Neuron (in vitro differentiated cells): ENCODE data around the gene SAMD4B.

Experiments used
- H2AFZ ChIP-seq: one replicate; pipeline ENCODE4 v1.6.1; 2013; ENCODE audit warnings: low read depth, mild to moderate bottlenecking, inconsistent platforms, low read length, moderate library complexity
- H3K27me3 ChIP-seq: one replicate; pipeline ENCODE4 v1.6.1; 2013; ENCODE audit warnings: low read length; ENCODE audit not compliant: insufficient read depth
- H3K36me3 ChIP-seq: one replicate; pipeline ENCODE4 v1.6.1; 2013; ENCODE audit warnings: low read length; ENCODE audit not compliant: insufficient read depth
- H3K4me1 ChIP-seq: one replicate; pipeline ENCODE4 v1.6.1; 2013; ENCODE audit warnings: low read length; ENCODE audit not compliant: insufficient read depth
- H3K4me3 ChIP-seq: 2 replicates; pipeline ENCODE4 v1.5.1; 2013; ENCODE audit warnings: mild to moderate bottlenecking, low read length, moderate library complexity
- H3K9me3 ChIP-seq: one replicate; pipeline ENCODE4 v1.6.1; 2013; ENCODE audit warnings: low read length

Gene SAMD4B

GRCh38 chr19:39341719-39342604 is at the start of gene SAMD4B:
Gene SAMD4B (plus strand): TSS chr19:39342421. CDS start chr19:39356894, 14,473 bp downstream.
- Histone ChIP-seq H2AFZ (peak within 1 kb of the TSS; percentile 29), H3K4me3 (peak within 1 kb of the TSS; percentile 84), H3K27me3 (no peaks in the 10 kb centered on the region), H3K4me1 (peaks cover 15% of the 10 kb centered on the region), H3K36me3 (peaks cover 20% of the 10 kb centered on the region), H3K9me3 (no peaks in the 10 kb centered on the region)

GRCh38 chr19:39293394-39293793 is 48.8 kb upstream of the SAMD4B start:
- Histone ChIP-seq H2AFZ (no peak overlapping the region), H3K27me3 (peaks cover 18% of the 10 kb centered on the region), H3K9me3 (no peaks in the 10 kb centered on the region), H3K36me3 (no peaks in the 10 kb centered on the region), H3K4me1 (no peaks in the 10 kb centered on the region), H3K4me3 (no peak overlapping the region)

GRCh38 chr19:39296055-39296645 is 46.1 kb upstream of the SAMD4B start, which contains the start of gene IFNL1:
Gene IFNL1 (plus strand): TSS chr19:39296407. CDS start chr19:39296422, 15 bp downstream.
- no peaks in the 10 kb centered on the region for H3K36me3 ChIP-seq
- peaks cover 18% of the 10 kb centered on the region for H3K27me3 ChIP-seq
- no peaks in the 10 kb centered on the region for H3K9me3 ChIP-seq
- H3K4me1 ChIP-seq = no peaks in the 10 kb centered on the region
- no peak within 1 kb of the TSS for H2AFZ ChIP-seq
- H3K4me3 ChIP-seq = no peak within 1 kb of the TSS

GRCh38 chr19:39296906-39297305 is 45.3 kb upstream of the SAMD4B start:
- Histone ChIP-seq H3K4me1 (no peaks in the 10 kb centered on the region), H3K27me3 (peaks cover 18% of the 10 kb centered on the region), H2AFZ (no peak overlapping the region), H3K36me3 (no peaks in the 10 kb centered on the region), H3K4me3 (no peak overlapping the region), H3K9me3 (no peaks in the 10 kb centered on the region)

GRCh38 chr19:39297931-39298634 is 44.1 kb upstream of the SAMD4B start:
- no peaks in the 10 kb centered on the region for H3K4me1 ChIP-seq
- peaks cover 20% of the 10 kb centered on the region for H3K27me3 ChIP-seq
- no peaks in the 10 kb centered on the region for H3K36me3 ChIP-seq
- H3K4me3 ChIP-seq = no peak overlapping the region
- H2AFZ ChIP-seq = no peak overlapping the region
- no peaks in the 10 kb centered on the region for H3K9me3 ChIP-seq

GRCh38 chr19:39299404-39299803 is 42.8 kb upstream of the SAMD4B start:
- Histone ChIP-seq H3K4me3 (no peak overlapping the region), H3K4me1 (no peaks in the 10 kb centered on the region), H3K9me3 (no peaks in the 10 kb centered on the region), H3K27me3 (peaks cover 22% of the 10 kb centered on the region), H3K36me3 (no peaks in the 10 kb centered on the region), H2AFZ (no peak overlapping the region)

GRCh38 chr19:39299832-39300231 is 42.4 kb upstream of the SAMD4B start:
- H3K4me1 ChIP-seq = no peaks in the 10 kb centered on the region
- no peak overlapping the region for H3K4me3 ChIP-seq
- no peaks in the 10 kb centered on the region for H3K9me3 ChIP-seq
- H2AFZ ChIP-seq = no peak overlapping the region
- no peaks in the 10 kb centered on the region for H3K36me3 ChIP-seq
- H3K27me3 ChIP-seq = peaks cover 24% of the 10 kb centered on the region

- no peaks in the 10 kb centered on the region for H3K9me3 ChIP-seq
- no peak overlapping the region for H3K4me3 ChIP-seq
- no peak overlapping the region for H2AFZ ChIP-seq
- no peaks in the 10 kb centered on the region for H3K4me1 ChIP-seq
- no peaks in the 10 kb centered on the region for H3K36me3 ChIP-seq
- peaks cover 31% of the 10 kb centered on the region for H3K27me3 ChIP-seq
These were observed 41.2 kb upstream of the SAMD4B start for GRCh38 chr19:39301021-39301420.

GRCh38 chr19:39301562-39301961 is 40.7 kb upstream of the SAMD4B start:
- Histone ChIP-seq H3K27me3 (peaks cover 32% of the 10 kb centered on the region), H2AFZ (no peak overlapping the region), H3K4me1 (peaks cover 1% of the 10 kb centered on the region), H3K36me3 (no peaks in the 10 kb centered on the region), H3K9me3 (no peaks in the 10 kb centered on the region), H3K4me3 (no peak overlapping the region)

- H3K36me3 ChIP-seq = no peaks in the 10 kb centered on the region
- peaks cover 40% of the 10 kb centered on the region for H3K27me3 ChIP-seq
- H3K4me3 ChIP-seq = no peak overlapping the region
- no peaks in the 10 kb centered on the region for H3K9me3 ChIP-seq
- H3K4me1 ChIP-seq = peaks cover 11% of the 10 kb centered on the region
- H2AFZ ChIP-seq = no peak overlapping the region
These were observed 38.6 kb upstream of the SAMD4B start for GRCh38 chr19:39303373-39304184.

GRCh38 chr19:39304185-39304513 is 38.1 kb upstream of the SAMD4B start:
- H3K36me3 ChIP-seq = no peaks in the 10 kb centered on the region
- peaks cover 45% of the 10 kb centered on the region for H3K27me3 ChIP-seq

GRCh38 chr19:39304701-39305571 is 37.3 kb upstream of the SAMD4B start:
- Histone ChIP-seq H3K27me3 (peaks cover 45% of the 10 kb centered on the region), H3K36me3 (no peaks in the 10 kb centered on the region), H3K9me3 (no peaks in the 10 kb centered on the region), H3K4me1 (peaks cover 11% of the 10 kb centered on the region), H2AFZ (no peak overlapping the region), H3K4me3 (no peak overlapping the region)

More at GRCh38 chr19:39304185-39304513, 38.1 kb upstream of the SAMD4B start:
- H2AFZ ChIP-seq = no peak overlapping the region
- peaks cover 11% of the 10 kb centered on the region for H3K4me1 ChIP-seq
- no peak overlapping the region for H3K4me3 ChIP-seq
- H3K9me3 ChIP-seq = no peaks in the 10 kb centered on the region
